RCC 7860 (cell line): ENCODE measurements around the gene TMEM200A.

Experiments
- DNase-seq: peaks from one replicate; pipeline ENCODE4 v3.0.0-alpha.2; 2015; ENCODE audit warnings: low spot score
- FAIRE-seq: peaks from 2 replicates; lab custom pipeline; 2012; peaks lifted over from hg19 to GRCh38; lab: Jason Lieb, UNC

The TMEM200A gene

DNA sequence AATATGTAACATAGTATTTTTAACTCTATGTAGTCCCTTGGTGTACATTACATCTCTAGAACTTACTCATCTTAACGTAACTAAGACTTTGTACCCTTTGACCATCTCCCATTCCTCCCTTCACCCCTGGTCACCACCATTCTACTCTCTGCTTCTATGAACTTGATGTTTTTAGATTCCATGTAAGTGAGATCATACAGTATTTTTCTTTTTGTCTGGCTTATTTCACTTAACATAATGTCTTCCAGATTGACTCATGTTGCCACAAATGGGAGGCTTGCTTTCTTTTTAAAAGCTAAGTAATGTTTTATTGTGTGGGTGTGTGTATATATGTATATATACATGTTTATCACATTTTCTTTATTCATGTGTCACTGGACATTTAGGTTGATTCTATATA, 55.8 kb downstream of the TMEM200A start:
- FAIRE-seq: no peak

DNA sequence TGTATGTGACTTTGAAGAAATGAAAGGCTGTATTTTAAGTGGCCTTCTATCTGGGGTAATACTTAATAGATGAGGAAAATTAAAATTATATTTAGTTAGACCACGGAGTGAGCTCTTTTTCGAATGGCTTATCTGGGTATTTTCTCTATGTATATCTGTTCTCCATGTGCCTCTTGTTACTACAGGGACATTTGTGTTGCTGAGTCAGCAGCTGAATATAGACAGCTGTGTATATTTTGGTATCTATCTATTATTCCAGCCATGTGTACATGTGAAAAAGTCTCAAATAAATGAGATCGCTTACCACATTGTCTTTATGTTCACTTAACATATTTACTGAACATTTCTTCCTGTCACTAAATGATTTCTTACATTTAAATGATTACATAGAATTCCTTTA, 57.2 kb downstream of the TMEM200A start:
- DNase-seq (no peak), FAIRE-seq (no peak)

More for the DNA sequence above, 55.8 kb downstream of the TMEM200A start:
- no peak for DNase-seq

DNA sequence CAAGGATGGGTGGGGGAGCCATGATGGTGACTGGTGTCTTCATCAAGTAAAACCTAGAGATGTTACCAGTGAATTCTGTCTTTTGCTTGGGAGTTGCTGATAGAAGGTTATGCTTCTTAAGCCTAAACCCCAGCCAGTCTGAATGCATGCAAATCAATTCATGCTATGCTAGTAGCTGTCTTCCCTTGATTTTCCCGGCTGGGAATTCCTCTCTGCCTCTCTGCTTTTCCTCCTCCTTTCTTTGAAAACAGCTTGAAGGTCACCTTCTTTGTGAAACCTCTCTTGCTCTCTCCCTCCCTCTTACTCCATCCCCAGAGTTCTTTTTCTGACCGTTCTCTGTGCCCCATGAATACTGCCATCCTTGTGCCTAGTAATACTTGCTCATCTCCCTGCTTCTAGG, 58.9 kb downstream of the TMEM200A start:
- no peak for DNase-seq
- FAIRE-seq: no peak

DNA sequence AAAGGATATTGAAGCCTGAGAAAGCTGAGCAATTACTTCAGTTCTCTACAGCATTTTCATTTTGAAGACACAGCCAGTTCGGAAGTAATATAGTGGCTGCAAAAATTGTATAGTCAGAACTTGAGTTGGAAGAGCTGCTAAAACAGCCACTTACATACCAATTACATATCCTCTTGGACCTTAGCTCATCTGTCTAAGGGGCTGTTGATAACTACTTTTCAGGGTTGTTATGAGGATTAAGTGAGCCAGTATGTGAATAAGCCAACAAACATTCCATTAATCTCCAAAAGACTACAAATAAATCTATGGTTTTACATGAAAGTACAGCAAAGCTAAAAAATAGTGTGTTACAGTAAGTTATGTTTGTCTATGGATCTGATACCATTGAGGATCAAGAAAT, 59.7 kb downstream of the TMEM200A start:
- DNase-seq (no peak), FAIRE-seq (no peak)

DNA sequence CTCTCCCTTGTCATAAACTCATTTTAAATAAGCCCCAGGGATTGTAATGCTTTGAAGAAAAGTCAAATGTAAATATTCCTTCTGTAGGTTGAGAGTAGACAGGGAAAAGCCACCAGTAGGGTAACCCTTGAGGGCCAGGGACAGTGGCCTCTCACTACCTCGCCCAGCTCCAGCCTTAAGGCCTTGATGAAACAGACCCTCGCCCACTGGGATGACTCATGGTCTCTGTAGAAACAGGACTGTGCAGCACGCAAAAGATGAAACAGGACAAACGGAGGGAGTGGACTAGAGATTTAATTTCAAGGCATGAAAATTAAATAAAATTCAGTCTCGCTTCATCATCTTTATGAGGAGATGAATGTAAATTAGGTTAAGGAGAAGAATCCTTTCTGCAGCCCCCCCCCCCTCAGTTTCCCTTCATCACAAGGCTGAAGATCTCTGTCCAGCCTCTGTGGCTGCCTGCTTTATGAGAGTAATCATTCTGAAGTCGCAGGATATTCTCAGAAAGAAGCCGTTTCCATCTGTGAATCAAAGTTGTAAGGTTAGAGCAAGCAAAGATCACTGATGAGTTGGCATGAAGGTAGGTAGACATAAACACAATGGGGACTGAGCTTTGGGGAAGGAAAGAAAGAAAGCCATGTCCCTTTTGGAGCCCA, 60.4 kb downstream of the TMEM200A start:
- no peak for DNase-seq
- FAIRE-seq: no peak

DNA sequence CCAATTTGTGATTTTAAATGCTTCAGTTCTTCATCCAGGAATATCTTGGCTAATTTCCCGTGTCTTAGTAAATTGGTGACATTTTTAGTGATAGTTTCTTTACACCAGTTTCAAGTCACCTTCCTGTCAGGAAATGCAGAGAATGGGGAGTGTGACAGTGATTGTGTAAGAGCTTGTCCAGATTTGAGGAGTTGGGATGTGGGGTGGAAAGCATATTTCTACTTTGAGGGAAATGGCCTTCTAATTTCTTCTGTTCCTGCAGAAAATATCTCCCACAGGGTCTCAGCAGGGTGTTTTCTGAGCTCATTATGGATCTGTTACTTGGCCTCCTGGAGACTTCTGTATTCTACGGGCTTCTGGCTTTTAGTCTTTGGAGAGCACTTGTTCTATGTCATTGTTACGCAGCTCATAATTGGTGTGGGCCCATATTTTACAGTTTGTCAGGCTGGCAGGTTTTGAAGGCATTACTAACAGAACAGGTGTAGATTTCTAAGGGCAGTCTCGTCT, 65.6 kb downstream of the TMEM200A start:
- no peak for DNase-seq
- no peak for FAIRE-seq

DNA sequence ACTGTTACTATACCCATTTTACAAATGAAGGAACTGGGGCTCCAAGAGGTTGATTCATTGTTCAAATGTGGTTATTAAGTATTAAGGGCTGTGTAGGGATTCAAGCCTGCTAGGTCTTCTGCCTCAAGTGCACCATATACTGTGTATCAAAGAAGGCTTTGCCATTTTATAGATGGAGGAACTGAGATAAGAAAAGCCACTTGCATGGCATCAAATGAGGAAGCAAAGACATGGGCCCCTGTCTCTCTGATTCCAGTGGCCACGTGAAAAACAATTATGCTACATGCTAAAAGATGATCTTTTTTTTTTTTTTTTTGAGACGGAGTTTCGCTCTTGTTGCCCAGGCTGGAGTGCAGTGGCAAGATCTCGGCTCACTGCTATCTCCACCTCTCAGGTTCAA, 67.0 kb downstream of the TMEM200A start:
- FAIRE-seq: no peak
- DNase-seq: no peak

DNA sequence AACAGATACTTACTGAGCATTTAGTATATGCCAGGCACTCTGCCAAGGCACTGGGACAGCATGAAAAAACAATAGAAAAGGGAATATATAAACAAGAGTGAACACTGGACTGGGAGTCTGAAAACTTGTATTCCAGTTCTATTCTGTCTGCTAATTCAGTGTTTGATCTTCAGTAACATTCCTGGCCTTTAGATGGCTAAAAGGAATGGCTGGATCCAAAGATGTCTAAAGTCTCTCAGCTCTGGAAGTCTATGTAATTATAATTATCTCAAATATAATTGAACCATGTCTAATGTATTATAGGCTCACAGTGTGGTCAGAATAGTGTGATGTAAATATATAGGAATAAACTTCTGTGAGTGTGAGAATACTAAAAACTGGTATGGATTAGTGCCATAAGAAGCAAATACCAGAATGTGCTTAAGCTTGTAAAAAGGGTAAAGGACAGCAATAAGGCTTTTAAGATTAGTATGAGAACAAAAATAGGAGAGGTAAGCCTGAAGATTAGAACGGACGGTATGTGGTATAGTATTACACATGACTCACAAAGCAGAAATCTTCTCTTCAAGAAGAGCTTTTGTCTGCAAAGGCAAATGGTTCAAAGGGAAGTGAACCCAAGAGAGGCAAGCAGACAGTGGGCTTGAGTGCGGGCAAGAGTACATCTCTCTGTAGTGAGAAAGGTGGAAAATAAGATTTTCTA, 68.5 kb downstream of the TMEM200A start:
- DNase-seq: no peak
- no peak for FAIRE-seq

DNA sequence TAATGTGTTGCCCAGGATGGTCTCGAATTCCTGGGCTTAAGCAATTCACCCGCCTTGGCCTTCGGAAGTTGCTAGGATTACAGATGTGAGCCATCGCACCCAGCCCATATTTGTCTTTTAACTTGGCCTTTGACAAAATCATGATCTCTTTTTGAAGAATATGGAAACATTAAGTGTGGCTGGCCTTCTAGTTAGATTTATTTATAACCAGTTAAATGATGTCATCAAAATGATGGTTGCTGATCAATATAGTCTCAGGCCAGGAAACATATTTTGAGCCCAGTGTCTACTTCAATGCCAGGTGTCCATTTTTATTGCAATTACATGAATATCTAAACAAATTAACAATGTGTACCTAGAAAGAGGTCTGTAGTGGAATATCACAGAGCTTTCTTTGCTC, 69.4 kb downstream of the TMEM200A start:
- DNase-seq (no peak), FAIRE-seq (no peak)

DNA sequence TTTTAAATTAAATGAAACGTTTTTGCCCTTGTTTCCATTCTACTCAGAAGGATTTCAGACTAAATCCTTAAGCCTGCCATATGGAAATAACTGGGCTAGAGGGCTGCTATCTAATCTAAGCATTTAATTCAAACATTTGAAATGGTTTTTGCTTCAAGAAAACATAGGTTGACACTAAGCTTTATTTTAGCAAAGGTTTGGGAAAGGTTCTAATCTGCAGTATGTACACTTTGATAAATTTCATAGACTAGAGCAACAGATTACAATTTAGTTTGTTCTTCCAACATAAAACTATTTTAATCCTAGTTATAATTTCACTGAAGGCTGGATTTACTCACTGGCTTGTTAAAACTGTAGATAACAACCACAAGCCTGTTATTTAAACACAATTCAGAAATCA, 72.1 kb downstream of the TMEM200A start:
- FAIRE-seq: no peak
- no peak for DNase-seq

DNA sequence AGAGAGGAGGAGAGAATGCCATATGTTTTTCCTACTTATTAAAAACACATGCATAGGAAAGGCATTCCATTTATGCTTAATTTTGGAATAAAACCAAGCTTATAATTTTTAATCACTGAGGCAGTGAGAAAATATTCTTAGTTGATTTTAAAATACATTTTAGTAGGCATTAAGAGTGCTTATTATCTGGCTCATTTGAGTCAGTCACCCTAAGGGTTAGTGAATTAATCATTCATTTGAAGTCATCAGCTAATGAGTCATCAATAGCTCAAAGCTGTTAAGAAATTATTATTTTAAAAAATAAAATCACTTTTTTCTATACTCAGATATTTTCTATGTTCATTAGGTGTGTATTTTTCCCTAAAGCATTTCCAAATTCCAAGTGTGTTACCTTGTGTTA, 81.6 kb downstream of the TMEM200A start:
- DNase-seq (no peak), FAIRE-seq (no peak)

DNA sequence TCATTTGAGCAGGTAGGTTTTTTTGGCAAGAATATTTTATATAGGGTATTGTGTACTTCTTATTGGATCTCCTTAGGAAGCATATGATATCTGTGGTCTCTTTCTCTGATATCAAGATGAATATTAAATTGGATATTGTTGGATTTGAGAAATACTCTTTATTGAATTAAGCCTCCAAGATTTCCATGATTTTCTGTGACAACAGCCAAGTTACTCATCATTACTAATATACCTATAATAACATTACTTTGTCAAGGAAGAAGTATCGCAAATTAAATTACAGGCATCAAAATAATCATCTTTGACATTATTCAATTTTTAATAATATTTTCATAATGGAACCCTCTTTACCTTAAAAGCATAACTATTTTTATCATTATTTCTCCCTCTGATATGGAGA, 86.5 kb downstream of the TMEM200A start:
- DNase-seq (no peak), FAIRE-seq (no peak)

DNA sequence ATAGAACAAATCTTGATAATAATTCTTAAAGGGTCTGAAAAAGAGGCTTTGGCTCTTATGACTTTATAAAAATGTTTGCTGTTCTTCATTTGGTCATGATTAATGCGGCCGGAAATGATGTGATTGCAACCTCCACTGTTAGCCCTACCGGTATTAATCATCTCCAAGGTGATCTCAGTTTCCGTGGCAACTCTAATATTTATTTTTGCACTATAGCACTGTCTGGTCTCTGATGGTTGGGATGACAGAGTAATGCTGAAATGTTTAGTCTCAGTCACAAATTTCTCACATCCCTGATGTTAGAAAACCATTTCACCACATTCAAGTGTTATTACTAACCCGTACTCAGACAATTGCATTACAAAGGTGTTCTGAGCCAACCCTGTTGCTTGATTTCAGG, 87.4 kb downstream of the TMEM200A start:
- DNase-seq (peak; percentile 62), FAIRE-seq (no peak)

DNA sequence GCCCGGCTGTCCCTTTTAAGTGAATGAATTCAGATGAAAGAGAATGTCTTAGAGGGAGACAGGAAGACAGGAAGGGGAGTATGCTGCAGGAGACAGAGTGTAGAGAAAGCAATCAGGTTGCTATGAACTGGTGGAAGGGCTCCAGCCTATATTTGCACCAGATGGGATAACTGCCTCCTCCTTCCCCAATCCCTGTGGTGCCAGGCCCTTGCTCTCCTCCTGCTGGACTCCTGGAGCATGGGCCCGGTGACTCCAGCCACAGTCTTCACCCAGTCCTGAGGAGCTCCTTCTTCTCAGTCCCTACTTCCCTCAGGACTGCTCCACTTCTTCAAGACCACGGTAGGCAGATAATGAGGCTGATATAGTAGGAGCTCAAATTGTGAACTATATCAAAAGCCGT, 91.8 kb downstream of the TMEM200A start:
- no peak for FAIRE-seq
- DNase-seq: no peak

DNA sequence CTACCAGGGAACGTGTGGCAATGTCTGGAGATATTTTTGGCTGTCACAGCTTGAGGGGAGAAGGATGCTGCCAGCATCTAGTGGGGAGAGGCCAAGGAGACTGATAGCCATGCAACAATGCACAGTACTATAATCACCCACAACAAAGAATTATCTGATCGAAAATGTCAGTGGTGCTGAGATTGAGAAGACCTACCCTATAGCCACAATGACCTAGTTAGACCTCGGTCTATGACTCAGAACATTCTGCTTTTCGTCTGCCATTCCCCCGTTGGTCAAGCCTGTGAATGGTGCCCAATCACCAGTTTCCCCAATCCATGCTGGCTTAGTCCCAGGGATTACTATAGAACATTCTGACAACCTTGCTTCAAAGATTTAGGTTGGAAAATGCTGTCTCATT, 93.5 kb downstream of the TMEM200A start:
- DNase-seq (no peak), FAIRE-seq (no peak)

DNA sequence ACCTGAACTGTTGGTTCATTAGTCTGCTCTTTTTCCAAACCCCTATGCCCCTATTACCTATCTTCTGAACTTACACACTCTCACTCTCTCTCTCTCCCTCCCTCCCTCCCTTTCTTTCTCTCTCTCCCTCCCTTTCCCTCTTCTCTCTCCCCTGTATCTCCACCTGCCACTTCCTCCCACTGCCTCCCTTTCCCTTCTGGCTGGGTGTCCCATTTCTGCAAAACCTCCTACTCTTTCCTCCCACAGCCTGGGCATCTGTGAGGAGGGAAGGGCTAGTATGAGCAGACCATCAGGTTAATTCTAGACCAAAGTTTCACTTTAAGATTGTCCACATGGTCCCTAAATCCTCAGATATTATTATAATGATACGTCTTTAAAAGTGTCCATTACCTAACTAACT, 95.1 kb downstream of the TMEM200A start:
- DNase-seq: no peak
- no peak for FAIRE-seq

DNA sequence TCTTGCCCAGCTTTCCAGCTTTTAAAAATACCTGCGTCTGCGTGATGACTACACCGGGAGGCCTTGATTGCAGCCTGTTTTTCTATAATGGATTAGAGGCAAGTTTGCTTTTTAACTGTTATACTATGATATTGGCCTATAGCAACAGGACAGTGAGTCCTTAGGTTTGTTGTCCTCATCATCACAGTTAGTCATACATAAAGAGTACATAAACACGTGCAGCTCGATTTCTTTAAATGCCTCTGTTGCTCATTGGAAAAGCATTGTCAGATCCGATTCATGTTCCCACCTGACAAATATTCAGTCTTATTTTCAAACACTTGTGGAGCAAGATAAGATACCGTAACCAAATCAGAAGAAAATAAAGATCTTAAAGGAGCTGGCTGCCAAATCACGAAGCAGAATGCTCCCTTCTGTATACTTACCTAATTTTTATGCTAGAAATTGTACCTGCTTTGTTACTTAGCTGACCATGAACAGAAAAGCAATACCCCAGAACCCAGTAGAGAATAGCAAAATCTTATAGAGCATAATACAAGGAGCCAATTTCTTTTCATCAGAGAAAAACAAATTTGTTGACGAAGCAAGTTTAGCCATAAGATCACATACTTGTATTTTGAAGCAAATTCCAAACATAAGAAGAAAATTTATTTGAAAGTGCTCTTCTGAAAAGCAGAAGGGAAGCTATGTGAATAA, 100.4 kb downstream of the TMEM200A start:
- no peak for DNase-seq
- no peak for FAIRE-seq

DNA sequence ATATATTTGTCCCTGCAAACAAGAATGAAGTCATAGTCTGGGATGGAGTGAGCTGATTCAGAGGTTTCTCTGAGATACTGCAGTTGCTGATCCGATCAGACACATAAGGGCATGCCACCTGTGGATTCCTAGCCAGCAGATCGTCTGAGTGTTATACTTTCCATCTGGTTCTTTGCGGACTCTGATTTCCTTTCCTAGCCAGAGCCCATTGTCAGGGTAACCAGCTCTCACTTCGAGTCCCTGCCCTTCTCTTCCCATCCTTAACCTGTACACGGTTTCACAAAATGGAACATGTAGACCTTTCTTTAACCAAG, 100.9 kb downstream of the TMEM200A start:
- DNase-seq (no peak), FAIRE-seq (no peak)

DNA sequence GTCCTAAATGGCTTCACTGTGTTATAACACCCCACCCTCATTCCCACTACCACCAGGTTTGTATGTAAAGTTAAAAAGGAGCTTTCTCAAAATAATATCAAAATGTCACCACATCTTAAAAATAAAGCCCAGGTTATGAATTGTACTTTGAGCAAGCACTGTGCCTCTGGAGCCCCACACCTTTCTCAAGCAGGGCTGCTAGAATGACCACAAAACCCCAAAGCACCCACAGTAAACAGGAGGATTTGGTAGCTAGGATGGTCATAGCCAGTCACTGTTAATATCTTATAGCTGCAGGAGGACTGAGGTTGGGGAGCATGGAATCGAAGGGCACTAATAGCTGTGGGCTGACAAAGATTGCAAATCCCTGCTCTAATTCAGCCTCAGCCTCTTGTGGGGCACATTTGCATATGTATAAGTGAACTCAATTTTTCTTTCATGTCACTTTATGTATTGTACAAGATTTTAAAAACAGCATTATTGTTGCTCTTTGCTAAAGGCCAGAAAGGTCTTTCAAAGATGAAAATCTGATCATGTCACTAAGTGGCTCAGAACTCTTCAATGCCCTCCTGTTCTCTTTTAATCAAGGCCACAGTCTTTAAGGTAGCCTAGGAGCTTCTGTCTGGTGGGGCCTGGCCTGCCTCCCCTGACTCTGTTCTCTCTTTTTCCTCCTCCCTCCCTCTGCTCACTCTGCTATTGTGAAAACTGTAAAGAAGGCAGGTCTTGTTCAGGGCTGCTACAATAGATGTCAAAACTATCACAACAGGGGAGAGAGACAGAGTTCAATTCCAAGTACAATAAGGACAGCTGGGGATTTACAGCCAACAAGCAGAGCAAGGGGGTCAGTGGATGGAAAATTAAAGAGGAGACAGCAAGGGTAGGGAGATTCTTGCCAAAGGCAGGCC, 101.6 kb downstream of the TMEM200A start:
- no peak for DNase-seq
- FAIRE-seq: no peak

DNA sequence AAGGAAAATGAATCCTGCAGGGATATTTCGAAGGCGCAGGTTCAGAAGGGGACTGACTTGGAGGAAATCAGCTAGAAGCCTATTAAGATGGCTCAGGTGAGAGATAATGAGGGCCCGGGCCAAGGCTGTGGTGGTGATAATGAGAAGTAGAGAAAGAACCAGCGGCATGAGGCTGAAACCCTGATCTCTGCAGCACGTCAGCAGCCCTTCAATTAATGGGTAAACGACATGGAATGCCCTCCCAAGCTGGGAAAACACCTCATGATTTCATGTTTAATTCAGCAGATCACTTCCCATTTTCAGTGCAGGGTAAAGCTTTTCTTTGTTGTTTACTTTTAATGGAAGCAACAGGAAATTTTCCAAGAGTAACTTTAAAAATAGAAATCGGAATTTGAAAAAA, 104.9 kb downstream of the TMEM200A start:
- no peak for DNase-seq
- FAIRE-seq: no peak

DNA sequence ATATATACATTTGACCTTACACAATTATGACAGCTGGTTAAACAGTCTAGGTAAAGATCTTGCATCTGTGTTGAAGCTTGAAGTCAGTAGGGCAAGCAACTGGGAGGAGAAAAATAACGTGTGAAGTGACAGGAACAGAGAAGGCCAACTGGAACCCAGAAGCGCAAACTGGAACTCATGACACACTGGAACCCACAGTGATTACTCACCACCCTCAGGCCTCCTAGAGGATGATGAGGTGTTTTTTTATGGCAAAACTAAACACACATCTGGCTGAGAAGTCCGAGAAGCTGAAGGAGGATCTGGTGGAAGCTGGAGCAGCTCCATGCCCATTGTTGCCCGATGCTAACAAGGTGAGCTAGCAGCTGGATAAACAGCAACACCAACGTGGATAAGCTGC, 108.1 kb downstream of the TMEM200A start:
- peak; percentile 39 for DNase-seq
- no peak for FAIRE-seq
